Measurements from ENCODE around the gene PRSS56. TPM values are rescaled to one million over a fixed set of nuclear protein-coding genes. Genes with fewer than 3 reads are reported as not detected.

The PRSS56 gene
- total RNA-seq, 1 donor from 2014 or later, result not detected

GRCh38 chr2:232492236-232492848 is 27.8 kb upstream of the PRSS56 start:
- Histone ChIP-seq H3K4me1 (peaks cover 2% of the 10 kb centered on the region), H3K27me3 (ENCODE audit: low read depth) (peaks cover 42% of the 10 kb centered on the region), H3K27ac (replicated peaks) (no peak overlapping the region), H3K4me3 (no peak overlapping the region), H3K36me3 (no peaks in the 10 kb centered on the region), H3K9me3 (replicated peaks) (no peaks in the 10 kb centered on the region)
- no peak for TF ChIP-seq CTCF (IDR thresholded peaks at IDR 0.05; ENCODE audit: borderline replicate concordance)
- DNase-seq, result no peak
- intact Hi-C loops (cut with micrococcal nuclease), result no loop called here

DNA sequence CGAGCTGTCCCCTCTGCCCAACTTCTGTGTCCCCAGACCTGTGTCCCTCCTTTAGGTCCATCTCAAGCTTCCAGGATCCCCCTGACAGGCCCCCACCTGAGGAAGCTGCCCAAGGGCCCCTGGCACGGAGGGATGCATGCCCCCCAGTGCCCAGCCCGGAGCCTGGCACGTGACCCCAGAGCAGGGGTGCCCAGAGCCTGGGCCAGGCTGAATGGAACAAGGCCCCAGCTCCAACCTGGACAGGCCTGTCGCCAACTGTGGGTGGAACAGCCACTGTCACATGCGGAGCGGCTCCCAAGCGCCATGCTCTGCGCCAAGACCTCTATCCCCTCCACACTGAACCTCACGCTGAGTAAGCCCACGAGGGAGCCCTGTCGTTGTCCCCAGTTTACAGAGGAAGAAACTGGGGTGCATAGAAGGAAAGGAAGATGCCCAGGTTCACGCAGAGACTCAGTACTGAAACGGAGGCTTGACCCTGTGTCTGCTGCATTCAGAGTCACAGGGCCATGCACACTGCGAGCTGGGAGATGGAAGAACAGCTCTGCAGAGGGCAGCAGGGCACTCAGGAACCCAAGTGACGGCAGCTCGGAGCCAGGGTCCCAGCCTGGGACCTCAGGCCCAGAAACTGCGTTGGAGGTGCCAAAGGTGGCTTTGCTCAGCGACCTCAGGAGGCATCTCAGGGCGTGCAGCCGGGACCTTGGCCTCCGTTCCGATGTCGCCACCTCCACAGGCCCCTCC is 27.1 kb upstream of the PRSS56 start:
- H3K4me1 ChIP-seq, result no peaks in the 10 kb centered on the region
- no peak overlapping the region for H3K4me3 ChIP-seq
- no peak overlapping the region for H3K27ac ChIP-seq (replicated peaks)
- peaks cover 34% of the 10 kb centered on the region for H3K27me3 ChIP-seq (ENCODE audit: low read depth)
- no peaks in the 10 kb centered on the region for H3K36me3 ChIP-seq
- no peak for DNase-seq
- intact Hi-C loops (cut with micrococcal nuclease), result no loop called here
- no peak for TF ChIP-seq CTCF (IDR thresholded peaks at IDR 0.05; ENCODE audit: borderline replicate concordance)
- no peaks in the 10 kb centered on the region for H3K9me3 ChIP-seq (replicated peaks)

DNA sequence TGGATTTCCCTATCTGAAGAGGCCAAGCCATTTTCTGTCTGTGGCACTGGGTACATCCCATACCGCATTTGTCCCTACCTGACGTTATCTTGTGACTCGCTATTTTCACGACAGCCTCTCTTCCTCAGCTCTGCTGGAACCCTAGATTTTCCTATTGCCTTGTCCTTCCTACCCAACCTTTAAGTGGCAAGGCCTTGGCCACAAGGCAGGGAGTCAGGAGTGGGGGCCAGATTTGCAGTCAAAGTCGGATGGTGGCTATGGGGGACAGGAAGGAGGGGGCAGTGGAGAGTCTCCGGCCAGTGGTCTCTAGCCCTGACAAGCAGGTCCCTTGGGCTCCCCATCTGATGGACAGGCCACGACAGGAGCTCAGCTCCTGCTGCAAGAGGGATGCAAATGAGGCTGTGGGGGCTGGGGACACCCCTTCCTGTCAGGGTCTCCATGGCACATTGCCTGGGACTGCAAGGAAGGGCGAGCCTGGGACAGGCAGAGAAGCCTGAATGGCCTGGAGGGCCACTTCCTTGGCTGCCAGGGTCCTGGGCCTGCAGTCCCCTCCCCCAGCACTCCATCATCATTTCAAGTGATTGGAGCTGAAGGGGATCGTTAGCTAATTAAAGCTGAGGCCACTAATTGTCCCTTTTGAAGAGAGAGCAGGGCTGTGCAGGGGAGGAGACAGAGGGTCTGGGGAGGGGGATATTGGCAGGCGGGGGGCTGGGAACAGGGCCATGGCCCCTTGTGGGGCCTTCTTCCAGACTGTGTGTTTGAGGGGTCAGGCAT is 26.3 kb upstream of the PRSS56 start:
- Histone ChIP-seq H3K27me3 (ENCODE audit: low read depth) (peaks cover 27% of the 10 kb centered on the region), H3K27ac (replicated peaks) (no peak overlapping the region), H3K36me3 (no peaks in the 10 kb centered on the region), H3K4me3 (no peak overlapping the region), H3K4me1 (no peaks in the 10 kb centered on the region), H3K9me3 (replicated peaks) (no peaks in the 10 kb centered on the region)
- TF ChIP-seq CTCF (IDR thresholded peaks at IDR 0.05; ENCODE audit: borderline replicate concordance), result no peak
- no peak for DNase-seq
- intact Hi-C loops (cut with micrococcal nuclease), result no loop called here

GRCh38 chr2:232494542-232494941 is 25.6 kb upstream of the PRSS56 start:
- no peak for DNase-seq
- Histone ChIP-seq H3K36me3 (no peaks in the 10 kb centered on the region), H3K27me3 (ENCODE audit: low read depth) (peaks cover 23% of the 10 kb centered on the region), H3K4me1 (no peaks in the 10 kb centered on the region), H3K9me3 (replicated peaks) (no peaks in the 10 kb centered on the region), H3K4me3 (no peak overlapping the region), H3K27ac (replicated peaks) (no peak overlapping the region)
- TF ChIP-seq CTCF (IDR thresholded peaks at IDR 0.05; ENCODE audit: borderline replicate concordance), result no peak
- intact Hi-C loops (cut with micrococcal nuclease), result no loop called here

DNA sequence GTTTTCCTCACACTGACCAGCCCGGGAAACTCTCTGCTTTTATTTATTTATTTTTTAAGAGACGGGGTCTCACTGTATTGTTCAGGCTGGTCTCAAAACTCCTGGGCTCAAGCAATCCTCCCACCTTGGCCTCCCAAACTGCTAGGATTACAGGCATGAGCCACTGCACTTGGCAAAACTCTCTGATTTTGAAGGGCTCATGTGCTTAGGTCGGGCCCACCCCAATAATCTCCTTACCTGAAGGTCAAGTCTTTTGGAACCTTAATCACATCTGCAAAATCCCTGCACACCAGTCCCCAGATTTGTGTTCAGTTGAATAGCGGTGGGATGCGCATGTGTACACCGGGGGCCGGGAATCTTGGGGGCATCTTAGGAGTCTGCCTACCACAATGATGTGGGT is 24.9 kb upstream of the PRSS56 start:
- no peaks in the 10 kb centered on the region for H3K36me3 ChIP-seq
- DNase-seq, result no peak
- no peak overlapping the region for H3K4me3 ChIP-seq
- H3K4me1 ChIP-seq, result no peaks in the 10 kb centered on the region
- TF ChIP-seq CTCF (IDR thresholded peaks at IDR 0.05; ENCODE audit: borderline replicate concordance), result no peak
- intact Hi-C loops (cut with micrococcal nuclease), result no loop called here
- H3K27ac ChIP-seq (replicated peaks), result no peak overlapping the region
- H3K27me3 ChIP-seq (ENCODE audit: low read depth), result peaks cover 16% of the 10 kb centered on the region
- no peaks in the 10 kb centered on the region for H3K9me3 ChIP-seq (replicated peaks)
